GM23248 (cell line): ENCODE data around the gene OR4K14. TPM values are rescaled to one million over a fixed set of nuclear protein-coding genes. Genes with fewer than 3 reads are reported as not detected.

Source experiments
- DNase-seq: peaks from one replicate; pipeline ENCODE4 v3.0.0-alpha.2; 2015
- H2AFZ ChIP-seq: fragments of 200-600 bp; sonication (generic); 2 replicates; pipeline ENCODE4 v1.6.1; 2016; ENCODE audit warnings: antibody characterized with exemption
- H3F3A ChIP-seq: fragments of 200-600 bp; sonication (generic); 2 replicates; pipeline ENCODE4 v1.6.1; 2016; ENCODE audit warnings: mild to moderate bottlenecking, antibody characterized with exemption, mixed run types; ENCODE audit not compliant: insufficient read depth
- H3K27ac ChIP-seq: fragments of 200-600 bp; sonication (generic); 2 replicates; pipeline ENCODE4 v1.5.1; 2016; ENCODE audit warnings: mild to moderate bottlenecking
- H3K27me3 ChIP-seq: fragments of 200-600 bp; sonication (generic); replicated peaks from 2 replicates; pipeline ENCODE4 v1.6.1; 2016; ENCODE audit warnings: mild to moderate bottlenecking; ENCODE audit not compliant: insufficient read depth
- H3K36me3 ChIP-seq: fragments of 200-600 bp; sonication (generic); 2 replicates; pipeline ENCODE4 v1.6.1; 2016; ENCODE audit warnings: low read depth, mild to moderate bottlenecking
- H3K4me1 ChIP-seq: fragments of 200-600 bp; sonication (generic); 2 replicates; pipeline ENCODE4 v1.6.1; 2016; ENCODE audit warnings: mild to moderate bottlenecking; ENCODE audit not compliant: insufficient read depth
- H3K4me2 ChIP-seq: fragments of 200-600 bp; sonication (generic); one replicate; pipeline ENCODE4 v1.6.1; 2016; ENCODE audit warnings: mild to moderate bottlenecking; ENCODE audit not compliant: unreplicated experiment
- H3K4me3 ChIP-seq: fragments of 200-600 bp; sonication (generic); 2 replicates; pipeline ENCODE4 v1.5.1; 2016; ENCODE audit warnings: mild to moderate bottlenecking
- H3K79me2 ChIP-seq: fragments of 200-600 bp; sonication (generic); 2 replicates; pipeline ENCODE4 v1.6.1; 2016; ENCODE audit warnings: mild to moderate bottlenecking; ENCODE audit not compliant: insufficient read depth
- H3K9ac ChIP-seq: fragments of 200-600 bp; sonication (generic); 2 replicates; pipeline ENCODE4 v1.6.1; 2016; ENCODE audit warnings: mild to moderate bottlenecking
- H3K9me2 ChIP-seq: fragments of 200-600 bp; sonication (generic); 2 replicates; pipeline ENCODE4 v1.6.1; 2016; ENCODE audit warnings: mixed run types, mild to moderate bottlenecking, moderate library complexity; ENCODE audit not compliant: insufficient read depth
- H3K9me3 ChIP-seq: fragments of 200-600 bp; sonication (generic); one replicate; pipeline ENCODE4 v1.6.1; 2017; ENCODE audit warnings: low read depth
- H4K20me1 ChIP-seq: fragments of 200-600 bp; sonication (generic); 2 replicates; pipeline ENCODE4 v1.6.0; 2016; ENCODE audit not compliant: insufficient read depth
- EZH2 ChIP-seq: fragments of 200-600 bp; sonication (generic); IDR thresholded peaks from 2 replicates; pipeline ENCODE4 v1.6.1; 2018; ENCODE audit warnings: antibody characterized with exemption, mild to moderate bottlenecking; ENCODE audit not compliant: insufficient read depth, poor library complexity, severe bottlenecking
- EZH2phosphoT487 ChIP-seq: fragments of 200-600 bp; sonication (generic); IDR thresholded peaks from 2 replicates; pipeline ENCODE4 v1.6.1; 2018; ENCODE audit warnings: antibody characterized with exemption, moderate library complexity, mild to moderate bottlenecking, low read depth; ENCODE audit not compliant: insufficient read depth
- WGBS, 2 experiments: methylation state at CpG; one replicate each; pipeline ENCODE4 v1.1.6; 2015 to 2017; ENCODE audit warnings: low lambda C conversion rate in 2 of 2, low coverage in 1 of 2; ENCODE audit errors: missing lambda C conversion rate in 2 of 2; 5-methylcytosine and 5-hydroxymethylcytosine counted together
- in situ Hi-C: fragments of 300-500 bp; cut with MboI; formaldehyde crosslinking; loops from 2 replicates; pipeline ENCODE4 v1.15.0; 2020
- polyA plus RNA-seq: library from polyadenylated mRNA; unstranded; fragments of >200 nt; fragmentation: Nextera tagmentation; extraction: Ambion mirVana; gene quantifications from 2 replicates; pipeline ENCODE4 v1.2.1, GENCODE V29; 2016
- total RNA-seq: library from RNA; depleted of rRNA; stranded (reverse); fragments of >200 nt; shearing (Covaris generic); gene quantifications from 2 replicates; pipeline ENCODE4 v1.2.3, GENCODE V29; 2014; rRNA removed

The OR4K14 gene, protein sequence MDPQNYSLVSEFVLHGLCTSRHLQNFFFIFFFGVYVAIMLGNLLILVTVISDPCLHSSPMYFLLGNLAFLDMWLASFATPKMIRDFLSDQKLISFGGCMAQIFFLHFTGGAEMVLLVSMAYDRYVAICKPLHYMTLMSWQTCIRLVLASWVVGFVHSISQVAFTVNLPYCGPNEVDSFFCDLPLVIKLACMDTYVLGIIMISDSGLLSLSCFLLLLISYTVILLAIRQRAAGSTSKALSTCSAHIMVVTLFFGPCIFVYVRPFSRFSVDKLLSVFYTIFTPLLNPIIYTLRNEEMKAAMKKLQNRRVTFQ
- not detected in 2 replicates for total RNA-seq
- polyA plus RNA-seq: not detected in 2 replicates

DNA sequence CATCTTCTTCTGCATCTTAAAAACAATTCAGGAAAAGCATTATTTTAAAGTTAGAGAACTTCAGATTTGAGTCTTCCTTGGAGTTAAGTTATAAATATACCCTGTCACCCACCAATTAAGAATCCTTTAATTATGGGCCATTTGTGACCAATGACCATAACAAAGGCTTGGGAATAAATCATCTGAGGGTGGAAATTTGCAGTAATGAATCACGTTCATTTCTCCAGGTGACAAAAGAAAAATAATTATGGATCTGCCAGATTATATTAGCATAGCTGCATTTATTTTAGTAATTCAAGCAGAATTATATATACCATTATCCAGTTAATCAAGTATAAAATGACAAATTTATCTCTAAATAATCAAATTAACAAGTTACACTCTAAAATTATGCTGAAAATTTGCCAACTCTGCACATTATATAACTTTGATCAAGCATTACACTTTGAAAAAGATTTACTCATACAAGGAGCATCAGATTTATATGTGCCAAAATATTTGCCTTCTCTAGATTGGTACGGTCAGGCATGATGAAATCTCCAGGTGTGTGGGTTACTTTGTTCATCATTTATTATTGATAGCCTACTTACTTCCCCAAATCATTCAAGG lies at the start of gene OR4K14:
Gene OR4K14, minus strand, starts transcription at position 51 of the 609 bp plus-strand sequence. CDS start 4,114 bp downstream, outside the sequence.
- H3K27ac ChIP-seq: no peak within 1 kb of the TSS
- H3K36me3 ChIP-seq: no peaks in the 10 kb centered on the region
- no peaks in the 10 kb centered on the region for H3K4me1 ChIP-seq
- no peaks in the 10 kb centered on the region for H4K20me1 ChIP-seq
- H3K79me2 ChIP-seq: no peaks in the 10 kb centered on the region
- no peak within 1 kb of the TSS for H3K9ac ChIP-seq
- 14 to 15% methylated on average over 2 of the region's 2 CpGs for WGBS, 2 experiments
- H3F3A ChIP-seq: no peaks in the 10 kb centered on the region
- no peaks in the 10 kb centered on the region for H3K27me3 ChIP-seq
- no peaks in the 10 kb centered on the region; the same call in 1 of the 2 replicates for H3K9me2 ChIP-seq
- H3K9me3 ChIP-seq: no peaks in the 10 kb centered on the region
- in situ Hi-C loops: no loop called here
- H3K4me3 ChIP-seq: no peak within 1 kb of the TSS
- H2AFZ ChIP-seq: no peak within 1 kb of the TSS
- H3K4me2 ChIP-seq: no peak within 1 kb of the TSS
- no peak for DNase-seq
- TF ChIP-seq EZH2 (no peak), EZH2phosphoT487 (no peak)

DNA sequence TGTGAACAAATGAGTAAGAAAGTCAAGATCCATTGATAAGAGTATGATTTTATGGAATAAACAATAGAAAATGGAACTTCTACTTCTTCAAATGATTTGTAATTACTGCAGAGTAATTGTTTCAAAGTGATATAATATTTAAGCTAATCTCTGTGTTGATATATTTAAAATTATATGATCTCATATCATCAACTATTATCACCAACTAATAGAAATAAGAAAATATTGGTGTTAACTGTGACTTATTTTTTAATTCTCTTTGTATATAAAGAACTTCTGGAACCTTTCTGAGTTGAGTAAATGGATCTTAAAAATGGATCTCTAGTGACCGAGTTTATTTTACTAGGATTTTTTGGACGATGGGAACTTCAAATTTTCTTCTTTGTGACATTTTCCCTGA lies 40.6 kb upstream of the OR4K14 start, which contains the start of gene OR4L1:
Gene OR4L1, plus strand, starts transcription at position 301 of the 400 bp plus-strand sequence. Its CDS starts 0 bp downstream, at position 301.
- Histone ChIP-seq H3K4me1 (no peaks in the 10 kb centered on the region), H4K20me1 (no peaks in the 10 kb centered on the region), H2AFZ (no peak within 1 kb of the TSS), H3K27me3 (no peaks in the 10 kb centered on the region), H3K79me2 (no peaks in the 10 kb centered on the region), H3K9me2 (no peaks in the 10 kb centered on the region), H3K27ac (no peak within 1 kb of the TSS), H3K9me3 (no peaks in the 10 kb centered on the region), H3F3A (no peaks in the 10 kb centered on the region), H3K36me3 (no peaks in the 10 kb centered on the region), H3K4me3 (no peak within 1 kb of the TSS), H3K4me2 (no peak within 1 kb of the TSS), H3K9ac (no peak within 1 kb of the TSS)
- in situ Hi-C loops: no loop called here
- DNase-seq: no peak
- WGBS, 2 experiments: 31 to 38% methylated on average over 2 of the region's 2 CpGs
- TF ChIP-seq EZH2phosphoT487 (no peak), EZH2 (no peak)

DNA sequence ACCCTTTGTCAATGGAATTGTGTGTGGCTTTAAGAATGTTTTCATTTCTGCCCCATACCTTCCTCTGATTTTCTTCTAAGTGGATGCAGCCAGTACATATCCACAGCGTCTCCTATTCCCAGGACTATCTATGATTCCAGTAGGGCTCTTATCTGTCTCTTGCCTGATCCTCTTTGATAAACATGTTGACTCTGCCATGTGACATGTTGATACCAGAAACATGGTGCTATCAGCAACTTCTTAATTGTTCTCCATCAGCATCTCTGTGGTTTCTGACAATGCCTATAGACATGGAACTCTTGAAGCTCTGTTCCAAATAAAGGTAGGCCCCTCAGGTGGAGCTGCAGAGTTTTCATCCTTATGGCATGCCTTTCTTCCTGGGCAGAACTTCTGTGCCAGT lies 29.1 kb upstream of the OR4K14 start:
- in situ Hi-C loops: no loop called here
- no peaks in the 10 kb centered on the region for H3K27me3 ChIP-seq
- no peaks in the 10 kb centered on the region for H4K20me1 ChIP-seq
- H3F3A ChIP-seq: no peaks in the 10 kb centered on the region
- no peak overlapping the region for H3K4me3 ChIP-seq
- no peaks in the 10 kb centered on the region for H3K9me3 ChIP-seq
- TF ChIP-seq EZH2phosphoT487 (no peak), EZH2 (no peak)
- H3K27ac ChIP-seq: no peak overlapping the region
- no peaks in the 10 kb centered on the region for H3K4me1 ChIP-seq
- no peak overlapping the region for H3K9ac ChIP-seq
- no peaks in the 10 kb centered on the region for H3K36me3 ChIP-seq
- H3K4me2 ChIP-seq: no peak overlapping the region
- no peaks in the 10 kb centered on the region for H3K9me2 ChIP-seq
- H2AFZ ChIP-seq: no peak overlapping the region
- no peak for DNase-seq
- H3K79me2 ChIP-seq: no peaks in the 10 kb centered on the region
- 0 to 12% methylated on average over 1 of the region's 1 CpG for WGBS, 2 experiments

DNA sequence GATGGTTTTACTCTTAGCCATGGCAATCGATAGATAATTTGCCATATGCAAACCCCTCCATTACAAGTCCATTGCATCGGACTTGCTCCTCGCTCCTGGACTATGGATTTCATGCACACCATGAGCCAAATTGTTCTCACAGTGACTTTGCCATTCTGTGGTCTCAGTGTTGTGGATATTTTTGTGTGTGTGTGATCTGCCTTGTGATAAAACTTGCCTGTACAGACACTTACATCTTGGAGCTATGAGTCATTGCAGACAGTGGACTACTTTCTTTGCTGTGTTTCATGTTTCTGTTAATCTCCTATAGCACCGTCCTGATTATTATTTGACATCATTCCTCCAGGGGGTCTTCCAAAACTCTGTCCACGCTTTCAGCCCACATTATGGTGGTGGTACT lies 25.1 kb upstream of the OR4K14 start:
- Histone ChIP-seq H3K4me2 (no peak overlapping the region), H4K20me1 (no peaks in the 10 kb centered on the region), H3K9me2 (no peaks in the 10 kb centered on the region), H3K9ac (no peak overlapping the region), H2AFZ (no peak overlapping the region), H3K79me2 (no peaks in the 10 kb centered on the region), H3K36me3 (no peaks in the 10 kb centered on the region), H3K27ac (no peak overlapping the region), H3K27me3 (no peaks in the 10 kb centered on the region), H3K4me3 (no peak overlapping the region), H3K9me3 (no peaks in the 10 kb centered on the region), H3F3A (no peaks in the 10 kb centered on the region), H3K4me1 (no peaks in the 10 kb centered on the region)
- DNase-seq: no peak
- in situ Hi-C loops: no loop called here
- 37 to 38% methylated on average over 5 of the region's 5 CpGs for WGBS, 2 experiments
- TF ChIP-seq EZH2phosphoT487 (no peak), EZH2 (no peak)
